SK-N-MC (cell line): ENCODE measurements around the gene RTL10.

Experiments
- EZH2 ChIP-seq: fragments of 200-600 bp; sonication (generic); IDR thresholded peaks from one replicate; pipeline ENCODE4 v1.6.1; 2017; ENCODE audit warnings: antibody characterized with exemption
- FOXP2 ChIP-seq: optimal IDR thresholded peaks from 2 replicates; pipeline ENCODE3; 2011; ENCODE audit warnings: mild to moderate bottlenecking, moderate library complexity; ENCODE audit not compliant: insufficient read depth; ENCODE audit errors: extremely low read length, control extremely low read depth
- POLR2AphosphoS5 ChIP-seq: IDR thresholded peaks from 2 replicates; pipeline ENCODE4 v1.6.1; 2012; ENCODE audit warnings: mild to moderate bottlenecking, low read depth, low read length, borderline replicate concordance

GRCh38 chr22:19873138-19873959 lies 18.7 kb upstream of the RTL10 start:
- TF ChIP-seq POLR2AphosphoS5 = no peak
- no peak for TF ChIP-seq EZH2
- TF ChIP-seq FOXP2 = no peak
